HCT116 (cell line): ENCODE data around the gene REEP3. TPM values are rescaled to one million over a fixed set of nuclear protein-coding genes. Genes with fewer than 3 reads are reported as not detected.

Source experiments
- ATAC-seq: fragments of 200-7000 bp; cut with Tn5 transposase; 2 replicates; pipeline ENCODE4 v1.9.1; 2020; ENCODE audit warnings: mild to moderate bottlenecking, moderate library complexity
- BruUV-seq: library from RNA; stranded (reverse); fragments of 400-500 nt; replicated peaks from 2 replicates; lab custom pipeline; 2021; lab: Mats Ljungman, UMichigan
- CTCF ChIA-PET: fragments of 300-600 bp; sonication (Branson Sonifier 250); formaldehyde crosslinking; loops from one replicate; lab custom pipeline; 2021; ENCODE audit warnings: antibody characterized with exemption; lab: Charles Lee
- POLR2A ChIA-PET: fragments of 300-600, 350-600 bp; sonication (Branson Sonifier 250); formaldehyde crosslinking; loops from one replicate; lab custom pipeline; 2021; ENCODE audit warnings: antibody characterized with exemption; lab: Charles Lee
- RAD21 ChIA-PET, 2 experiments: fragments of 300-600 bp; sonication (Branson Sonifier 250); formaldehyde crosslinking; loops; one replicate each; lab custom pipeline; 2023; ENCODE audit warnings: low total read pairs in 2 of 2; ENCODE audit not compliant: uncharacterized antibody in 2 of 2, unreplicated experiment in 2 of 2, low non-redundant PET in 1 of 2; lab: Charles Lee
- DNase-seq: peaks from one replicate; pipeline ENCODE4 v3.0.0-alpha.2; 2010; ENCODE audit warnings: low read depth, low spot score
- H2AFZ ChIP-seq: fragments of 200-600 bp; shearing (Covaris generic), sonication (generic); 2 replicates; pipeline ENCODE4 v1.6.1; 2017; ENCODE audit warnings: low read depth, mixed run types, mixed read lengths, antibody characterized with exemption, low read length; ENCODE audit not compliant: poor library complexity, severe bottlenecking
- H3K27ac ChIP-seq: 2 replicates; pipeline ENCODE4 v1.5.1; 2012; ENCODE audit warnings: low read depth, low read length
- H3K27me3 ChIP-seq: fragments of 200-600 bp; sonication (generic); 2 replicates; pipeline ENCODE4 v1.6.1; 2016; ENCODE audit warnings: mixed run types, low read length, mixed read lengths; ENCODE audit not compliant: insufficient read depth
- H3K36me3 ChIP-seq, 2 experiments: fragments of 200-500 bp in 1 of 2; fragments of 200-600 bp in 1 of 2; sonication (Bioruptor generic) in 1 of 2; sonication (generic) in 1 of 2; 2 replicates each; pipeline versions ENCODE4 v1.5.1 to v1.6.1; 2014 to 2016; ENCODE audit warnings: low read length in 2 of 2, inconsistent platforms in 1 of 2, mixed read lengths in 1 of 2, mixed run types in 1 of 2; ENCODE audit not compliant: insufficient read depth in 2 of 2, control insufficient read depth in 1 of 2
- H3K4me1 ChIP-seq, 2 experiments: fragments of 200-600 bp in 1 of 2; sonication (generic) in 1 of 2; 2 replicates each; pipeline versions ENCODE4 v1.5.1 to v1.6.1; 2012 to 2017; ENCODE audit warnings: low read length in 2 of 2, inconsistent platforms in 1 of 2, mild to moderate bottlenecking in 1 of 2, mixed read lengths in 1 of 2, mixed run types in 1 of 2, moderate library complexity in 1 of 2; ENCODE audit not compliant: insufficient read depth in 2 of 2, control insufficient read depth in 1 of 2
- H3K4me2 ChIP-seq: fragments of 200-600 bp; sonication (generic); 2 replicates; pipeline ENCODE4 v1.6.1; 2017; ENCODE audit warnings: mixed run types, low read length, mixed read lengths
- H3K4me3 ChIP-seq, 2 experiments: fragments of 200-600 bp in 1 of 2; sonication (generic) in 1 of 2; replicated peaks in 1 of 2; 2 replicates each; pipeline ENCODE4 v1.5.1; 2011 to 2016; ENCODE audit warnings: low read length in 2 of 2, control low read depth in 1 of 2, low read depth in 1 of 2, mild to moderate bottlenecking in 1 of 2, mixed read lengths in 1 of 2, mixed run types in 1 of 2
- H3K79me2 ChIP-seq: fragments of 200-600 bp; sonication (generic); 2 replicates; pipeline ENCODE4 v1.6.1; 2017; ENCODE audit warnings: mild to moderate bottlenecking, mixed run types, low read length, moderate library complexity, mixed read lengths; ENCODE audit not compliant: insufficient read depth
- H3K9ac ChIP-seq: fragments of 200-600 bp; sonication (generic); 2 replicates; pipeline ENCODE4 v1.6.1; 2016; ENCODE audit warnings: low read length, mixed read lengths
- H3K9me2 ChIP-seq: fragments of 200-600 bp; sonication (generic), shearing (Covaris generic); 2 replicates; pipeline ENCODE4 v1.6.1; 2017; ENCODE audit warnings: mixed run types, mild to moderate bottlenecking, moderate library complexity; ENCODE audit not compliant: insufficient read depth
- H3K9me3 ChIP-seq, 2 experiments: fragments of 200-500 bp in 1 of 2; fragments of 200-600 bp in 1 of 2; sonication (Bioruptor generic) in 1 of 2; sonication (generic) in 1 of 2; 2 replicates each; pipeline ENCODE4 v1.6.1; 2014 to 2017; ENCODE audit warnings: low read length in 2 of 2, mixed read lengths in 2 of 2, inconsistent platforms in 1 of 2, low read depth in 1 of 2, mild to moderate bottlenecking in 1 of 2, mixed run types in 1 of 2, moderate library complexity in 1 of 2; ENCODE audit not compliant: control insufficient read depth in 1 of 2, insufficient read depth in 1 of 2
- H4K20me1 ChIP-seq: fragments of 200-600 bp; sonication (generic), shearing (Covaris generic); 2 replicates; pipeline ENCODE4 v1.6.1; 2017; ENCODE audit warnings: mixed run types, mild to moderate bottlenecking, moderate library complexity; ENCODE audit not compliant: insufficient read depth
- CBX3 ChIP-seq: IDR thresholded peaks from 2 replicates; pipeline ENCODE4 v1.6.1; 2012; ENCODE audit warnings: low read depth
- EZH2 ChIP-seq: fragments of 200-600 bp; sonication (generic); IDR thresholded peaks from 2 replicates; pipeline ENCODE4 v1.6.1; 2017; ENCODE audit warnings: antibody characterized with exemption, mixed run types
- SRF ChIP-seq: IDR thresholded peaks from 2 replicates; pipeline ENCODE4 v1.6.1; 2012; ENCODE audit warnings: low read depth
- TCF7L2 ChIP-seq: IDR thresholded peaks from 2 replicates; pipeline ENCODE4 v1.7.0; 2011; ENCODE audit warnings: borderline replicate concordance, inconsistent platforms; ENCODE audit not compliant: insufficient read depth, insufficient read length; ENCODE audit errors: extremely low read depth
- ZNF274 ChIP-seq: fragments of 200-500 bp; sonication (Bioruptor generic); IDR thresholded peaks from 2 replicates; pipeline ENCODE4 v1.6.1; 2014; ENCODE audit warnings: mild to moderate bottlenecking, low read depth, low read length, inconsistent platforms
- intact Hi-C: fragments of 100-400 bp; cut with micrococcal nuclease; formaldehyde crosslinking; loops from 2 replicates; pipeline ENCODE4 v1.10.0; 2022
- total RNA-seq: library from RNA; stranded (reverse); gene quantifications from one replicate; pipeline ENCODE4 v1.2.1, GENCODE V29; 2021; ENCODE audit not compliant: unreplicated experiment
- TF ChIP-seq, protein P1 (sequence below): IDR thresholded peaks from 2 replicates; pipeline ENCODE4 v1.6.1; 2012
- TF ChIP-seq, protein P2 (sequence below): IDR thresholded peaks from 2 replicates; pipeline ENCODE4 v1.6.1; 2011; ENCODE audit warnings: mild to moderate bottlenecking, low read length, moderate library complexity; ENCODE audit not compliant: insufficient replicate concordance; ENCODE audit errors: extremely low read depth

REEP3 gene
- total RNA-seq, 1 experiment from 2014 or later: 41.3 TPM

GRCh38 chr10:63544418-63544817 lies 23.2 kb downstream of the REEP3 start:
- POLR2A ChIA-PET: no interaction called here
- no peak for ATAC-seq
- H3K4me3 ChIP-seq: no peak overlapping the region
- no peak for DNase-seq
- CTCF ChIA-PET: no interaction called here
- intact Hi-C loops: no loop called here
- H3K27me3 ChIP-seq: no peaks in the 10 kb centered on the region
- peaks cover 85% of the 10 kb centered on the region for H3K79me2 ChIP-seq
- no peak overlapping the region for H2AFZ ChIP-seq
- no peak overlapping the region for H3K27ac ChIP-seq
- no peaks in the 10 kb centered on the region for H3K9me3 ChIP-seq
- H3K9me2 ChIP-seq: no peaks in the 10 kb centered on the region
- no peak overlapping the region for H3K9ac ChIP-seq
- no TSS peak for BruUV-seq
- no peaks in the 10 kb centered on the region for H4K20me1 ChIP-seq
- no peak overlapping the region for H3K4me2 ChIP-seq
- peaks cover 10 to 36% of the 10 kb centered on the region in 2 experiments; a peak in 3 of 4 replicates for H3K4me1 ChIP-seq
- RAD21 ChIA-PET: no interaction called here
- TF ChIP-seq ZNF274 (no peak), EZH2 (no peak), CBX3 (no peak), SRF (no peak), TCF7L2 (no peak)
- TF ChIP-seq, protein P1, sequence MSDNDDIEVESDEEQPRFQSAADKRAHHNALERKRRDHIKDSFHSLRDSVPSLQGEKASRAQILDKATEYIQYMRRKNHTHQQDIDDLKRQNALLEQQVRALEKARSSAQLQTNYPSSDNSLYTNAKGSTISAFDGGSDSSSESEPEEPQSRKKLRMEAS: no peak
- TF ChIP-seq, protein P2, sequence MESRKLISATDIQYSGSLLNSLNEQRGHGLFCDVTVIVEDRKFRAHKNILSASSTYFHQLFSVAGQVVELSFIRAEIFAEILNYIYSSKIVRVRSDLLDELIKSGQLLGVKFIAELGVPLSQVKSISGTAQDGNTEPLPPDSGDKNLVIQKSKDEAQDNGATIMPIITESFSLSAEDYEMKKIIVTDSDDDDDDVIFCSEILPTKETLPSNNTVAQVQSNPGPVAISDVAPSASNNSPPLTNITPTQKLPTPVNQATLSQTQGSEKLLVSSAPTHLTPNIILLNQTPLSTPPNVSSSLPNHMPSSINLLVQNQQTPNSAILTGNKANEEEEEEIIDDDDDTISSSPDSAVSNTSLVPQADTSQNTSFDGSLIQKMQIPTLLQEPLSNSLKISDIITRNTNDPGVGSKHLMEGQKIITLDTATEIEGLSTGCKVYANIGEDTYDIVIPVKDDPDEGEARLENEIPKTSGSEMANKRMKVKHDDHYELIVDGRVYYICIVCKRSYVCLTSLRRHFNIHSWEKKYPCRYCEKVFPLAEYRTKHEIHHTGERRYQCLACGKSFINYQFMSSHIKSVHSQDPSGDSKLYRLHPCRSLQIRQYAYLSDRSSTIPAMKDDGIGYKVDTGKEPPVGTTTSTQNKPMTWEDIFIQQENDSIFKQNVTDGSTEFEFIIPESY: no peak
- H3K36me3 ChIP-seq: no peaks in the 10 kb centered on the region; a peak in 1 of 4 replicates
